GM19351 (cell line): ENCODE measurements around the gene TRIP13.

Source experiments
- ATAC-seq: cut with Tn5 transposase; IDR thresholded peaks from one replicate; pipeline ENCODE4 v1.9.1; 2021; ENCODE audit warnings: mild to moderate bottlenecking, moderate library complexity; ENCODE audit not compliant: unreplicated experiment

The TRIP13 gene

GRCh38 chr5:963673-964531 is 71.2 kb downstream of the TRIP13 start:
- no peak for ATAC-seq

- no peak for ATAC-seq
Measured at GRCh38 chr5:964821-965220, 72.1 kb downstream of the TRIP13 start.

- ATAC-seq: no peak
Measured at GRCh38 chr5:965604-966344, 73.1 kb downstream of the TRIP13 start.

- ATAC-seq: no peak
Measured at GRCh38 chr5:966345-966710, 73.6 kb downstream of the TRIP13 start.

- ATAC-seq: no peak
Measured at GRCh38 chr5:966941-967340, 74.3 kb downstream of the TRIP13 start.
